UCSD-AML1 (cell line): ENCODE data around the gene OR5K3.

Experiments used
- DNase-seq: peaks from one replicate; lab custom pipeline; 2025; ENCODE audit not compliant: unreplicated experiment; lab: John Stamatoyannopoulos, UW

Gene OR5K3

DNA sequence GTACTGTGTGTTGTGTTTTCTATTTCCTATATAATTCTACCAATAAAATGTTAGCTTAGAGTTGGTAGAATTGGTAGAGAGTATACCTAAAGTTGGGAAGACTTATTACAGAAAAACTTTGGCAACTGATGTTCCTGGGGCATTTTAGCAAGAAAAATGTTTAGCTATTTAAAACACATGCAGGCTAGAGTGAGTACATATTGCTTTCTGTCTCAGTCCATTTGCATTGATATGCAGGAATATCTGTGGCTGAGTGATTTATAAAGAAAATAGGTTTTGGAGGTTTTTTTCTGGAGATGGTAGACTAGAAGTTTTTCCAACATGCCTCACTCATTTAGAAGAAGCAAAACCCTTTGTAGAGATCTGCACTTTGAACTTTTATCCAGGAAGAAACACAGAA lies 42.1 kb downstream of the OR5K3 start:
- DNase-seq, result no peak

- DNase-seq, result no peak
Observed at GRCh38 chr3:98433764-98434163, 43.3 kb downstream of the OR5K3 start.

GRCh38 chr3:98434412-98434811 lies 43.9 kb downstream of the OR5K3 start:
- DNase-seq, result no peak

- no peak for DNase-seq
Observed at GRCh38 chr3:98440283-98440682, 49.8 kb downstream of the OR5K3 start.
